ENCODE results near the gene MCOLN1. TPM values are rescaled to one million over a fixed set of nuclear protein-coding genes. Genes with fewer than 3 reads are reported as not detected.
A peak's percentile ranks its signal among the peaks of the same experiment; 100 is the strongest.

MCOLN1 gene
- total and polyA plus RNA-seq, 9 of the 15 experiments (the other 6 are each of a cell fraction or from before 2014, with no cell fraction given): 0.25 to 15.4 (median 7.1) TPM

DNA sequence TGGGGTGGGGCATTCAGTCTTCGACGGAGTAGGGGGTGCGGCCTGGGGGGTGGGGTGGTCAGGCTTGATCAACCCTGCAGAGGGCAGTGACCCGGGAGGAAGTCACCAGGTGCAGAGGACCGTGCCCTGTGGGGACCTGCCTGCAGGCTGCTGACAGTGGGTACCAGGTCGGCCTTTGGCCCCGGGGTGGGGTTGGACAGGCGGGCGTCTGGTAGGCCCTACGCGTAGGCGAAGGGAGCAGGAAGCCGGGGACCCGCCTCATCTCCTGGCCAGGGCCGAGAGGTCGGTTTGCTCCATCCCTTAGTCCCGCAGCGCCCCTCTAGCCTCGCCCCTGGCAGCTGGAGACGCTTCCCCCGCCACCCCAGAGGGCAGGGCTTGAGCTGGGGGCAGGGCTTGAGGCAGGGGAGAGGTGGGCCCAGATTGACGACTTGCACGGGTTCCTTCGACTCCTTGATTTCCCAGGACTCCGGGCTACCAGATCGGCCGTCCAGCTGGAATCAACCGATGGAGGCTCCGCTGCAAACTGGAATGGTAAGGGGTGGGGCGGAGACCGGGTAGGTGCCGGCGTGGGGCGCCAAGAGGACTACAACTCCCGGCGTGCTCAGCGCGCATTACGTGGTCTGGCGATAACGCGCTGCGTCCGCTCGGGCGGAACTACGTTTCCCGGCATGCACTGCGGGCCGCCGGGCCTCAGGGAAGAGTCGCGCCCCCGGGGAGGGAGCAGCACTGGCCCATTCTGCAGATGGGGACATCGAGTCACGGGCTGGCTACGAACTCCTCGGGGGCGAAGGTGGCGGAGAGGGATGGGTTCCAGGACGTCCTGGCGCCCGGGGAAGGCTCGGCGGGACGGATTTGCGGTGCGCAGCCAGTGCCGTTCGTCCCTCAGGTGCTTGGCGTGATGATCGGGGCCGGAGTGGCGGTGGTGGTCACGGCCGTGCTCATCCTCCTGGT is 12.9 kb downstream of the MCOLN1 start, which contains the start of gene PNPLA6 (continued):
- TF ChIP-seq NKRF (IDR thresholded peaks at IDR 0.05; ENCODE audit: borderline replicate concordance) (peak; percentile 42; the same call in 1 of the 2 replicates), FOXK2 (conservative IDR thresholded peaks at IDR 0.05 in 1 of 2, IDR thresholded peaks at IDR 0.05 in 1 of 2; ENCODE audit: low read depth in 2 of 2) (peak in 1 of 2 experiments; percentile 91; a peak in 2 of 4 replicates), RFX7 (CRISPR knock-in tag; IDR thresholded peaks at IDR 0.05) (no peak), HDAC1 (IDR thresholded peaks at IDR 0.05) (peak in 1 of 2 experiments; percentile 73; a peak in 2 of 4 replicates), PCBP1 (IDR thresholded peaks at IDR 0.05; ENCODE audit: low read depth, low read length, poor library complexity, severe bottlenecking) (peak; percentile 99), THAP12 (CRISPR knock-in tag; IDR thresholded peaks at IDR 0.05) (no peak), CBX3 (IDR thresholded peaks at IDR 0.05; ENCODE audit: borderline replicate concordance in 1 of 2, low read length in 2 of 2) (no peak; a peak in 1 of 3 replicates), ETV1 (tag; conservative IDR thresholded peaks at IDR 0.05; ENCODE audit: low read depth) (peak; percentile 62), WHSC1 (IDR thresholded peaks at IDR 0.05; ENCODE audit: low read length) (no peak), NONO (IDR thresholded peaks at IDR 0.05; ENCODE audit: low read depth in 2 of 2, low read length in 1 of 2) (peak in 1 of 2 experiments; percentile 95; a peak in 2 of 4 replicates), EP300 (IDR thresholded peaks at IDR 0.05; ENCODE audit: low read length) (0 out of 2 replicates have a peak, but pooled peaks have one; percentile 11), ILK (tag; IDR thresholded peaks at IDR 0.05; ENCODE audit: borderline replicate concordance, low read depth) (no peak), CHD1 (IDR thresholded peaks at IDR 0.05; ENCODE audit: low read length) (peak; percentile 73), ATF6 (CRISPR knock-in tag; IDR thresholded peaks at IDR 0.05) (no peak), CHCHD3 (CRISPR knock-in tag; IDR thresholded peaks at IDR 0.05) (no peak)
- TF ChIP-seq, protein P1, sequence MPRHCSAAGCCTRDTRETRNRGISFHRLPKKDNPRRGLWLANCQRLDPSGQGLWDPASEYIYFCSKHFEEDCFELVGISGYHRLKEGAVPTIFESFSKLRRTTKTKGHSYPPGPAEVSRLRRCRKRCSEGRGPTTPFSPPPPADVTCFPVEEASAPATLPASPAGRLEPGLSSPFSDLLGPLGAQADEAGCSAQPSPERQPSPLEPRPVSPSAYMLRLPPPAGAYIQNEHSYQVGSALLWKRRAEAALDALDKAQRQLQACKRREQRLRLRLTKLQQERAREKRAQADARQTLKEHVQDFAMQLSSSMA (CRISPR knock-in tag; IDR thresholded peaks at IDR 0.05): peak; percentile 70; the same call in 1 of the 2 replicates
- TF ChIP-seq, protein P2, sequence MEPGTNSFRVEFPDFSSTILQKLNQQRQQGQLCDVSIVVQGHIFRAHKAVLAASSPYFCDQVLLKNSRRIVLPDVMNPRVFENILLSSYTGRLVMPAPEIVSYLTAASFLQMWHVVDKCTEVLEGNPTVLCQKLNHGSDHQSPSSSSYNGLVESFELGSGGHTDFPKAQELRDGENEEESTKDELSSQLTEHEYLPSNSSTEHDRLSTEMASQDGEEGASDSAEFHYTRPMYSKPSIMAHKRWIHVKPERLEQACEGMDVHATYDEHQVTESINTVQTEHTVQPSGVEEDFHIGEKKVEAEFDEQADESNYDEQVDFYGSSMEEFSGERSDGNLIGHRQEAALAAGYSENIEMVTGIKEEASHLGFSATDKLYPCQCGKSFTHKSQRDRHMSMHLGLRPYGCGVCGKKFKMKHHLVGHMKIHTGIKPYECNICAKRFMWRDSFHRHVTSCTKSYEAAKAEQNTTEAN (CRISPR knock-in tag; IDR thresholded peaks at IDR 0.05): peak; percentile 41; the same call in 1 of the 2 replicates

Measured in K562 (cell line).